ENCODE measurements around the gene ALKAL2. TPM values are rescaled to one million over a fixed set of nuclear protein-coding genes. Genes with fewer than 3 reads are reported as not detected.

Gene ALKAL2
- total RNA-seq, 1 experiment from 2014 or later = not detected

GRCh38 chr2:252001-252602, 35.8 kb downstream of the ALKAL2 start:
- no peak for DNase-seq (ENCODE audit: low read depth, low spot score)
- POLR2A ChIA-PET = no interaction called here
- no peaks in the 10 kb centered on the region for H3K27me3 ChIP-seq (ENCODE audit: insufficient read depth, low read length)
- no peaks in the 10 kb centered on the region for H3K4me1 ChIP-seq (ENCODE audit: control insufficient read depth in 1 of 2, insufficient read depth in 2 of 2, low read length in 2 of 2)
- no peaks in the 10 kb centered on the region for H3K79me2 ChIP-seq (ENCODE audit: insufficient read depth, low read length)
- no peak overlapping the region for H3K9ac ChIP-seq (ENCODE audit: low read length)
- H3K9me3 ChIP-seq (ENCODE audit: control insufficient read depth in 1 of 2, insufficient read depth in 1 of 2, low read depth in 1 of 2, low read length in 2 of 2) = 0 out of 4 replicates have a peak, but pooled peaks cover 0 to 2% of the 10 kb centered on the region in 2 experiments
- H3K36me3 ChIP-seq (ENCODE audit: control insufficient read depth in 1 of 2, insufficient read depth in 2 of 2, low read length in 2 of 2) = no peaks in the 10 kb centered on the region
- RAD21 ChIA-PET (ENCODE audit: low non-redundant PET in 1 of 2, low total read pairs in 2 of 2, uncharacterized antibody in 2 of 2, unreplicated experiment in 2 of 2) = no interaction called here
- no peak overlapping the region for H3K4me2 ChIP-seq (ENCODE audit: low read length)
- ATAC-seq = no peak
- no peaks in the 10 kb centered on the region for H4K20me1 ChIP-seq (ENCODE audit: insufficient read depth)
- no peak overlapping the region for H2AFZ ChIP-seq (ENCODE audit: low read depth, low read length, poor library complexity, severe bottlenecking)
- BruUV-seq (replicated peaks) = no TSS peak
- intact Hi-C loops (cut with micrococcal nuclease) = no loop called here
- H3K4me3 ChIP-seq (replicated peaks in 1 of 2; ENCODE audit: low read depth in 1 of 2, low read length in 2 of 2) = no peak overlapping the region
- TF ChIP-seq ZBTB33 (IDR thresholded peaks at IDR 0.05; ENCODE audit: extremely low read depth, insufficient replicate concordance, low read length) (no peak), ATF3 (IDR thresholded peaks at IDR 0.05) (no peak), EZH2phosphoT487 (IDR thresholded peaks at IDR 0.05; ENCODE audit: borderline replicate concordance) (no peak), FOSL1 (IDR thresholded peaks at IDR 0.05; ENCODE audit: low read depth) (no peak), SIN3A (IDR thresholded peaks at IDR 0.05; ENCODE audit: low read depth) (no peak), CEBPB (IDR thresholded peaks at IDR 0.05; ENCODE audit: low read depth) (no peak), POLR2AphosphoS5 (IDR thresholded peaks at IDR 0.05; ENCODE audit: low read depth, low read length) (no peak), YY1 (IDR thresholded peaks at IDR 0.05; ENCODE audit: extremely low read depth, insufficient replicate concordance, low read depth, low read length) (no peak), POLR2A (IDR thresholded peaks at IDR 0.05; ENCODE audit: borderline replicate concordance, extremely low read depth, insufficient read depth, insufficient read length) (no peak), ZNF274 (IDR thresholded peaks at IDR 0.05; ENCODE audit: low read depth, low read length) (no peak), RAD21 (IDR thresholded peaks at IDR 0.05; ENCODE audit: low read depth) (no peak), ZFX (IDR thresholded peaks at IDR 0.05) (no peak), SRF (IDR thresholded peaks at IDR 0.05; ENCODE audit: low read depth) (no peak), REST (IDR thresholded peaks at IDR 0.05; ENCODE audit: low read depth) (no peak), CBX3 (IDR thresholded peaks at IDR 0.05; ENCODE audit: low read depth) (no peak), CTCF (IDR thresholded peaks at IDR 0.05 in 2 of 3, conservative IDR thresholded peaks at IDR 0.05 in 1 of 3; ENCODE audit: borderline replicate concordance in 1 of 3, insufficient read depth in 1 of 3, low read depth in 2 of 3, low read length in 2 of 3) (no peak), ELF1 (IDR thresholded peaks at IDR 0.05; ENCODE audit: borderline replicate concordance, low read depth) (no peak)
- CTCF ChIA-PET = no interaction called here
- H3K9me2 ChIP-seq (ENCODE audit: insufficient read depth) = no peaks in the 10 kb centered on the region
- H3K27ac ChIP-seq (ENCODE audit: low read depth, low read length) = no peak overlapping the region

Data from HCT116 (cell line).